HG03442 (cell line): ENCODE results near the gene TIPARP.
"Not testable (repeated sequence)": the region's sequence is repeated elsewhere in the genome, so short reads cannot be mapped to it uniquely, and the experiment has no call there.

ENCODE experiments used
- ATAC-seq: cut with Tn5 transposase; IDR thresholded peaks from one replicate; pipeline ENCODE4 v1.9.1; 2021; ENCODE audit warnings: mild to moderate bottlenecking, moderate library complexity; ENCODE audit not compliant: unreplicated experiment

TIPARP gene

DNA sequence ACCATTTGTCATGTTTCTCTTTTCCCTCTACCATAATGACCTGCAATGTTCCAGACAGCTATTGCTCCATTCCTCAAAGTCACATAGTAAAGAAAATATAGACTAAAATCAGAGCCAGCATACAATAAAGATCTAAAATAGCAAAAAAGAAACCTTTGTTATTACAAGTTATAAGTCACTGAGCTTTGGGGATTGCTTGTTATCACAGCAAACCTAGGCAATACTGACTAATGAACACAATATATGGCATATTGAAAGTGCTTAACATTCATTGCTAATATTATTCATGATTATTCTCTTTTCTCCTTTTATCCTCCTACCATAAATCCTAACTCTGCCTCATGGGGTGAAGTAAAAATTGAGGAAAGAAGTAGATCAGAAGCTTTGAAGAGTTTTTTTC lies 27.4 kb upstream of the TIPARP start:
- ATAC-seq: no peak

DNA sequence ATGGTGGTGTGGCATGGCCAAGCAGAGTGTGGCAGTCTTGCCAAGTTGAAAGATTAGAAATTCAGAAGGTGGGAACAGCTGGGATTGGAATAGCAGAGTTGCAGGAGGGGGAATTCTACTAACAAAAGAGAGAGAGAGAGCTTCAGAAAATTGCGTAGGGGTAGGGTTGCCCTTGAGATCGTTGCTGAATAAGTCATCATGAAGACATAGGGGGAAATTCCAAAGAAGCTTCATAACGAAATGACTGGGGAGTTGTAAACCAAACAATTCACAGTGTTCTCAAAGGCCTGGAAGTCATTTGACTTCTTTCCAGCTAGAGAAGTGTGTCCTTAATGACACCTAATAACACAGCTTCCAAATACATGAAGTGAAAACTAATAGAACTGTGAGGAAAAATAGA lies 26.3 kb upstream of the TIPARP start:
- ATAC-seq: no peak

DNA sequence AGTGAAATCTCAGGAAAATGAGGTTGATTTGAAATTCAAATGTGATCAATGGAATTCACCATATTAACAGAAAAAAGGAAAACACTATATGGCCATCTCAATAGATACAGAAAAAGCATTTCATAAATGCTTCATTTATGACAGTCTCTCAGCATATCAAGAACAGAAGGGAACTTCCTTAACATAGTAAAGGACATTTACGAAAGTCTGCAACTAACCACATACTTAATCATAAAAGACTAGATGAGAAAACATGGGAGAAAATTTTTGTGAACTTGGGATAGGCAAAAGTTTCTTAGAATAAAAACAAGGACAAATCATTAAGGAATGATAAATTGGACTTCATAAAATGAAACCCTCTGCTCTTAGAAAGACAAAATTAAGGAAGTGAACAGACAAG lies 24.7 kb upstream of the TIPARP start:
- ATAC-seq: no peak

DNA sequence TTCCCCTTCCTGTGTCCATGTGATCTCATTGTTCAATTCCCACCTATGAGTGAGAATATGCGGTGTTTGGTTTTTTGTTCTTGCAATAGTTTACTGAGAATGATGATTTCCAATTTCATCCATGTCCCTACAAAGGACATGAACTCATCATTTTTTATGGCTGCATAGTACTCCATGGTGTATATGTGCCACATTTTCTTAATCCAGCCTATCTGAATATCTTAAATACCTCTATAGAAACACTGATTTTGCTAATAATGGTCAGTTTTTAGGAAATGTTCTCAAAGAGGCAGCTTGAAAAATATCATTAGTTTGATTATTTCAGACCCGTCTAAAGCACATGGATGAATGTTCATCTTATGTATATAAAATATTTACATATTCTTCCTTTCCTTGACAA lies 21.7 kb upstream of the TIPARP start:
- ATAC-seq: not testable (repeated sequence)

DNA sequence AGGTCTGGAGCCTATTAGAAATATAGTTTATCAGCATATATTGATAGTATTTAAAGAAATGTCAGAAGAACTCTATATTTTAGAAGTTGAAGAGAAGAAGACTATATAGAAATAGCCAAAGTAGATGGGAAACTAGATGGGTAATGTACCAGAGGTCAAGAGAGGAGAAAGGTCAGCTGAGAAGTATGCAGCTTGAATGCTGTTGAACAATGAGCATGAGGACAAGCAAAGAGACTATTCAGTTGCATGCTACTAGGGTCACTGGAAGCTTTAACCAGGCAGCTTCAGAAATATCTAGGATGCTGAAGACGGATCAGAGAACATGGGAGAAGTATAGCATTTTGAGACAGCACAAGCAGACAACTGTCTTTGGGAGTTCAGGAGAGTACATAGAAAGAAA lies 19.6 kb upstream of the TIPARP start:
- ATAC-seq: no peak

DNA sequence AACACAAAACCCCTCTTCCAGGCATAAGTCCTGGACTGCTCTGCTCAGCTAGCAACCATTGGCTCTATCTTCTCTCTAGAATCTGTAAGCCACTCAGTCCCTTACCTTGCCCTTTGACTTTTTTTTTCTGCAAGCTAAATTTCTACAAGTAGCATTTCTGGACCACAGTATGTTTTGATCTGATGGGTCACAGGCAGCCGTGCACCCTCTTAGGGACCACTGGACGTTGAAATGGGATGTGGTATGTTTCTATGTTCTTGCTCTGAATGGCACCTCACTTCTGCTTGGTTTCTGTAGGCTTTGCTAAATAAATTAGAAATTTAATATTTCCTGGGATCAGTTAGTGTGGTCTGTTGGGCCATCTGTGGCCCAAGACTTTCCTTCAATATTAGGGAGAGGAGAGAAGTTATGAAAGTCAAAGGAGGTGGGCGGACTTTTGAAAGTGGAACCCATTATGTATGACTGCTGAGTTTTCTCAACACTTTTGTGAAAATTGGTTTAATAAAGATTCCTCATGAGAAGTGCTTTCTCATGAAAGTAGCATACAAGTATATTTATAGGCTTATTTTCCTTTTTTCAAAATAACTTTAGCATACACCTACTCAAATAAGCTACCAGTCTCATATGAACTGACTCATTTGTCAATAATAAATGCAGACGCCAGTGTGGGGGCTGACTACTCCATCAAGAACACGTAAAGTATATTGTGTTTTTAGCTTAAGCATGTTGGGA lies 18.4 kb upstream of the TIPARP start:
- ATAC-seq: peak; percentile 64

DNA sequence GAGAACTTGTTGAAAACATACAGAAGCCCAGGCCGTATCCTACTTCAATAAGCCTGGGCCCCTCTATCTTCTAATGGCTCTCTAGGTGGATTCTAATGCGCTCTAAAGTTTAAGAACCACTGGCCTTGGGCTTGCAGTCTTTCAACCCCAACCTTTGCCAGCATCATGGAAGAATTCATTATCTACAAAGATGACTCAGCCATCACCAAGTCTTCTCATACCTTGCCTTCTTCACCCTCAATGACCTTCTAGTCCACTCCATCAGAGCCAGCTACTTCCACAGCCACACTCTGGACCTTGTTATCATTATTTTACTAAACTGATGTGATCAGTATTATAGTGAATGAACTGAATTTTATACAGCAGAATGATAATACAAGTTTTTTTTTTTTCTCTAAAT lies 16.9 kb upstream of the TIPARP start:
- ATAC-seq: no peak

DNA sequence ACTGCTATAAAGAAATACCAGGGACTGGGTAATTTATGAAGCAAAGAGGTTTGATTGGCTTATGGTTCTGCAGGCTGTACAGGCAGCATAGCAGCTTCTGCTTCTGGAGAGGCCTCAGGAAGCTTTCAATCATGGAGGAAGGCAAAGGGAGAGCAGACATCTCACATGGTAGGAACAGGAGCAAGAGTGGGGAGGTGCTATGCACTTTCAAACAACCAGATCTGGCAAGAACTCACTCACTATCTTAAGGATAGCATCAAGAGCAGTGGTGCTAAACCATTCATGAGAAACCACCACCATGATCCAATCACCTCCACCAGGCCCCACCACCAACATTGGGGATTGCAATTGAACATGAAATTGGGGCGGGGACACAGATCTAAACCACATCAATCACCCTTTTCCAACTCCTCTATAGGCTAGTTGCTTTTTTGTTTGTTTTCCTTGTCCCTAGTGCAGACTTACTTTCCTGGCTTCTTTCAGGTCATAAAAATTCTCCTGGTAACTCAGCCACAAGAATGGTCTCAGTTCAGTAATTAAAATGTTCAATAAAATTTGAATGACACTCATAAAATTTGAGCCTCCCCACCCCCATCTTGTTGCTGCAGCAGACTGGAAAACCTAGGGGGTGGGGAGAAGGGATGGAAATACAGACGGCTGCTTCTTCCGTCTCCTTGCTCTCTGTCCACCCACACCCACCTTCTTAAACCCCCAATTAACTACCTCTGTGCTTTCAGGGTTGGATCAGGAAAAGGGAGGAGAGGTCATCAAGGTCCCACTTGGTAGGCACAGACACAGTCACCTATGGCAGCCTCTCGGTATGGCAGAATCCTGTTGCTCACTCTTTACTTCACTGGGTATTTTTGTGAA lies 16.3 kb upstream of the TIPARP start:
- no peak for ATAC-seq

DNA sequence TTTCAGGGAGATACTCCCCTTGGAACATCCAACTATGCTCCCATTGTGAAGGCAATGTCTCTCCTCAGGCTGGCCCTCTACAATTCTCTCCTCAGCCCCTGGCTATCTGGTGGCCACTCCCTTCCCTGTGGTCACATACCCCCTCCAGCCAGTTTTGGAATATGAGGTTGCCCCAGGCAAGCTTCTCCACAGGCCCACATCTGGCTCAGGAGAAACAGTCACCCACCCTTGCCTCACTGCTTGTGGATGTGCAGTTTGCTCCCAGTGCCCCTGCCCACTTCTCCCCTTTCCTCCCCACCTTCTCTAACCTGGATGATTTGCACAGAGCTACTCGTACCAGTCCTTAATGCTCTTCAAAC lies 15.7 kb upstream of the TIPARP start:
- ATAC-seq: no peak

DNA sequence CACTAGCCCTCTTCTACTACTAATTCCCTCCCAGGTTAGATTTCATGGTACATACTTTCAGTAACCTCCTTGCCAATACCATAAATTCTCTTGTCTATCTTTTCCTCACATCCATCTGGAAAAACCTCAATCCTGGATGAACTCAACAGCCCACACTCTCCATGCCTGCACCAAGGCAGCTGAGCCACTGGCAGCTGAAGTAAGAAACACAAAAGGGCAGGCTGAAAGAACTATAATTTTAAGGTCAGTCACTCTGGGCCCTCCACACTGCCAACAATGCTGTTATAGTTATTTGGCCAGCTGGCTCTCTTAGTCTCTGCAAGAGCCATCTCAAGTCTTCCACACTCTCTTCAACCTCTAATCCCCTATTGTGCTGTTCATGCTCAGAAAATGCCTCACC lies 15.1 kb upstream of the TIPARP start:
- ATAC-seq: no peak

DNA sequence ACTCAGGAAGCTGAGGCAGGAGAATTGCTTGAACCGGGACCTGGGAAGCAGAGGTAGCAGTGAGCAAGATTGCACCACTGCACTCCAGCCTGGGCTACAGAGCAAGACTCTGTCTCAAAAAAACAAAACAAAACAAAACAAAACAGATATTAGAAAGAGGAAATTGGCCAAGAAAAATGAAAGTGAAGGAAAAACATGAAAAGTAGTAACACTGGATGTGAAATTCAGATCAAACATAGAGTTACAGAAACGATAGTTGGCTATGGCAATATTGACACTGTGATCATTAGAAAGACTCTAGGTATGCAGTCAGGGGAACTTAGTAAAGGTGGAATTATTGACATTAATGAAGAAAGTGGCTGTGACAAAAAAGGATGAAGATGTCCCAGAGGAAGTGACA lies 13.2 kb upstream of the TIPARP start:
- no peak for ATAC-seq

DNA sequence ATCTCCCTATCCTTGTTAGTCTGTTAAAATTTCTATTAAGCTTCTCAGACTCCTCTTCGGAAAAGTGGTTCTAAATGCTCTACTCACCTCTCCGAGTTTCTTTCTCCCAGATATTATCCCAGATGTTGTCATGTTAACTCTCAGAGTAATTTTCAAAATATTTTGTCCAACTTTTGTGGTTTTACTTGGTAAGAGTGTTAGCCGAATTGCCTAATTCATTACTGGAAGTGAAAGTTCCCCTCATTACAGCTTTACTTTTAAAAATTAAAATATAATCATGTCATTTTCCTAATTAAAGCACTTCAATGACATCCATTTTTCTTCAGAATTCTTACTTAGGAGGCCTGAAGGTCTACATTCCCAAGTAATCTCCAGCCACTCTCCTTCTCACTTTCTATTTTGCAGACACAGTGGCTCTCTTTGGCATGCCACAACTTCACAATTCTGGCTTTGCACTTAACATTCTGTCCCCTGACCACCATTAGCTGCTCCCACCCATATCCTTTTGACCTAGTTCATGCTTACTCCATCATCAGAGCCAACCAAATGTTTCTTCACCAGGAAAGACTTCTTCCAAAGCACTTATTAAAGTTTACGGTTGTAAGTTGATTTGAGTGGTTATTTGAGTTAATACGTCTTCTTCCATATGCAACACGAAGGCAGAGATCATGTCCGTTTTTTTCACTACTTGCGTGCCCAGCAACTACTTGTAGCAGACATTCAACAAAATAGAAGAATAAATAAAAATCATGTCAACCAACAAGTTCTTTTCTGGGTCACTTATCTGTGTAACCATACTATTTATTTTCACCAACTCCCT lies 10.2 kb upstream of the TIPARP start:
- no peak for ATAC-seq

DNA sequence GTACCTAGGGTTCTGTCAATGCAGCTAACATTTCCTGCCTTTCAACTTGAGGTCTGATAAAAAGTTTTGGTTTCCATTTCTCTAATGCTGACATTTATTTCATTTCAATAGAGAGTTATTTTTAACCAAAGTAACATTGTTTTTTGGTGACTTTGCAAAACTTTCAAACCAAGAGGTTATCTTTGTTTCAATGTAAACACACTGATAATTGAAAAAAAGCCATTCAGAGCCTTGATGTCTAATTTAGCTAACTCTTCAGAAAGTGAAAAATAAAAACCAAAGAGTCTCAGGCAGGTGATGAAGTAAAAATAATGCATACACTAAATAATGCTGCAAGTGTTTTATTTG lies 9.6 kb upstream of the TIPARP start:
- peak; percentile 73 for ATAC-seq

DNA sequence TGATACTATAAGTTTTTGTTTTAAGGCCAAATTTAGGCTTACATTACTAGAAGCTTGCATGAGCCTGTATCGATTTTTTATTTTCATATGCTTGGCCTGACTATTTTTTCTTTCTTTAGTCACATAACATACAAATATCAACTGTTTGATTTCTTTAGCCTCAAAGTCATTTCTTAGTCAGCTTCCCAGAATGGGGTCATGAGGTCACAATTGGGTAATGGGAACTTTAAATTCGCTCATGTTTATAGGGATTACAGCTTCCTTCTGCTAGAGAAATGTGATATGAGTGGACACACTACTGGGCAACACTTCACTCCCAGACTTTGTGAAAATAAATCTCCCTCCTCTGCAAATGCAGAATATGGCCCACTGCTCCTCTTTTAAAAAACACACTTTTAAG lies 9.1 kb upstream of the TIPARP start:
- peak; percentile 0 for ATAC-seq

DNA sequence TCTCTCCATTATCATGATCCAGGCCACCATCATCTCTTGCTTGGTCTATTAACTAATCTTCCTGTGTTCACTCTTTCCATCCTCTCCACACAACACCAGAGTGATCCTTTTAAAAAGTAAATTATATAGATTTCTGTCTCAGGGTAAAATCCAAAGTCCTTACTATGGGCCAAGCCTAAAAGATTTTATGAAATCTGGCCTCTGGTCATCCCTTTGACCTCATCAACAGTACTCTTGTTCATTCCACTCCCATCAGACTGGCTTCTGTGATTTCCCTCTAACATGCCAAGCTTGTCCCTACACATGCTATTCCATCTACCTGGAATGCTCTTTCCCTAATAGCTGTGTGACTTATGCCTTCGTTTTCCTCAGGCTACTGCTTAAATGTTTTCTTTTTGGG lies 8.3 kb upstream of the TIPARP start:
- no peak for ATAC-seq

DNA sequence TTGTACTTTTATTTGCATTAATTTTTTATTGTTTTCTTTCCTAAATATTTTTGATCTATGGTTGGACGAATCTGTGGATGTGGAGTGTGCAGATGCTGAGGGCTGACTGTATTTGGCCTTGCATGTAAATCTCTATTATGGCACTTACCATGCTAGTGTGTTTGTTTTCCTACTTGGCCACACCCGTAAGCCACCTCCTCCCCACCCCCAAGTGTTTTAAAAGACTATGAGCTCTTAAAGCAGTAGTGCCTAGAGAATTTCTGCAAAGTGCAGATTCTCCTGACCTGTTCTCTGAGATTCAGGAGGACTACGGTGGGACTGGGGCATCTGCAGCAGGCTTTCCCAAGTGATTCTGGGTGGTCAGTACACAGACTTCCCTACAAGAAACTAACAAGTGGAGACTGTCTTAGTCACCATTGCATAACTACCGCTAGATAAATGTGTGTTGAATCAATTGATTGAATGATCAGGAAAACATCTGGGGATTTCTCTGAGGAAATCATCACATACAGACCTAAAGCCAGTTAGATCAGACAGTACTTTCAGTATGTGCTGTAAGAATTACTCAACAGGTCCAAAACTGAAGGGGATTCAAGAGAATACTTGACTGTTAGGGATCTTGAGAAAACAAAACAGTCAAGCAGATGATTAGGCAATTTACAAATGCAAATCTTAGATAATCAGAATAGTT lies 6.2 kb upstream of the TIPARP start:
- ATAC-seq: no peak

DNA sequence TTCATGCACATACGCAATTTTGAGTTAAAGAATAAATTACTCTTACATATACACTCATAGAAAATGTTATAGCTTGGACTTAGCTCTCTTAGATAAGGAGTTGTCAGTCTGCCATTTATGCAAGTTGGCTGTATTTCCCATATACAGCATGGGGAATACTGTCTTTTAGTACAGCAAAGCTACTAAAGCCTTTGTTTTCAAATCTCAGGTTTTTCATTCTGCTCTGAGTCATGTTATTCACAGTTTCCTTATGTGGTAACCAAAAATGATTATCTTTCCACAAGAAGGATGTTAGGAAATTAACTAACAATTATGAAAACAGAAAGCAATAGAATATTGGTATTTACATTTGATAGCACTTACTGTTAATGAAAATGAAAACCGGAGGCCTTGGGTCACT lies 4.3 kb upstream of the TIPARP start:
- no peak for ATAC-seq

DNA sequence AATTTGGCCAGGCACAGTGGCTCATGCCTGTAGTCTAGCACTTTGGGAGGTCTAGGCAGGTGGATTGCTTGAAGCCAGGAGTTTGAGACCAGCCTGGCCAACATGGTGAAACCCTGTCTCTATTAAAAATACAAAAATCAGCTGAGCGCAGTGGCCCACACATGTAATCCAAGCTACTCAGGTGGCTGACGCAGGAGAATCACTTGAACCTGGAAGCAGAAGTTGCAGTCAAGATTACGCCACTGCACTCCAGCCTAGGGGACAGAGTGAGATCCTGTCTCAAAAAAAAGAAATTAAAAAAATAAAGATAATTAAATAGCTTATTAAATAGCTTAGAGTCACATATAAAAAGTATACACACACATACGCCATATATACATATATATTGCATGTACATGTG lies 3.7 kb upstream of the TIPARP start:
- no peak for ATAC-seq

DNA sequence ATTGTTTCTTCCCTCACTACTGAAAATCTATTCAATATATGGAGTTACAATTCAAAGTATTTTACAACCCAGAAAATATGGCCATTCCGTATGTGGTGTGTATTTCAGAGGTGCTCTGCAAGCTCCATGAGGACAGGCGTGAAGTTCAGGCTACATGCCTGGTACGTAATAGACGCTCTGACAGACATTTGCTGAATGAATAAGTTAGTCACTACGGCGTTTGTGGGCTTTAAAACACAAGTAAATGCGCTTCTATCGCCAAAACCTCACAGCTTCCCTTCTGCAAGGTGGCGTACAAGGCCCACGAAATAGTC lies 701 bp upstream of the TIPARP start:
- ATAC-seq: no peak

DNA sequence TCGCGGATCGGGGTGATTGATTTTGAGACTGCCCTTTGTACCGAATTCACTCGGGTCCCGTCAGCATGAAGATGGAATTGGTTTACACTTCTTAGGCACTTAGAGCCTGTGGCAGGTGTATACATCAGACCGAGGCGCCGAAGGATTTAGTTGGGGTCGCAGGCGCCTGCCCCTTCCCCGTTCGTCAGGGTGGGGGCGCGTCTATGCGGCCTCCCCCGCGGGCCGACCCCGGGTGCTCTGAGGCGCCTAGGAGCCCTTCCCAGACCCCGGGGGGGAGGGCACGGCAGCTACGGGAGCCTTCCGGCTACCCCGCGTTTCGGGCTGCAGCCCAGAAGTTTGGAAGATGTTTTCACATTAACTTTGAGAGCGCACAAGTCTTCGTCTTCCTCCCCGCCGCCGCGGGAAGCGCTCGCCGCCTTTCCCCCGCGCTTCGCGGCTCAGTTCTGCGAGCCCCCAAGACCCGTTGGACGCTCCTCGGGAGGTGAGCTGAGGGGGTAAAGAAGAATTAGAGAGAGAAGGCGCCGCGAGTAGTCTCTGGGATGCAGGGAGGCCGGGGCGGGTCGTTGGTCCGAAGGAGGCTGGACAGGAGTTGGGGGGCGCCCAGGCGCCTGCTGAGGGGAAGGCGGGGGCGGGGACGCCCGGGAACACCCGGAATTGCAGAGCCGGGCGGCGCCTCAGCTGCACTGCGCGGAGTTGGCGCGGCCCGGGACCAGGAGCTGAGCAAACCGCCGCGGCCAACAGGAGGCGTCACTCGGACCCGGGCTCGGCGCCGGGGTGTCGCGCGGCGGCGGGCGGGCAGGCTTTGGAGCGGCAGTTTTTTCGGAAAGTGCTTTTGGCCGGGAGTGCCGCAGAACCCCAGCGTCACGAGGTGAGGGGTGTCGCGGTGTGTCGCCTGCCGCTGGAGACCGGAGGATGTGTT lies 780 bp downstream of the TIPARP start:
- no peak for ATAC-seq
